Measurements from ENCODE around the gene ANKS6.

GRCh38 chr9:98760231-98760630, 36.1 kb downstream of the ANKS6 start:
- TF ChIP-seq CTCF (conservative IDR thresholded peaks at IDR 0.05; ENCODE audit: low read depth in 2 of 2) (no peak), EZH2 (IDR thresholded peaks at IDR 0.05; ENCODE audit: low read depth, unreplicated experiment) (no peak), POLR2AphosphoS5 (IDR thresholded peaks at IDR 0.05; ENCODE audit: low read depth) (no peak), EZH2phosphoT487 (IDR thresholded peaks at IDR 0.05; ENCODE audit: unreplicated experiment) (no peak), ZNF114 (CRISPR knock-in tag; IDR thresholded peaks at IDR 0.05) (no peak), CREB1 (CRISPR knock-in tag; IDR thresholded peaks at IDR 0.05; ENCODE audit: low read depth) (no peak), NANOG (IDR thresholded peaks at IDR 0.05; ENCODE audit: borderline replicate concordance) (no peak), JUNB (IDR thresholded peaks at IDR 0.05; ENCODE audit: unreplicated experiment) (no peak)
- TF ChIP-seq, protein P1, sequence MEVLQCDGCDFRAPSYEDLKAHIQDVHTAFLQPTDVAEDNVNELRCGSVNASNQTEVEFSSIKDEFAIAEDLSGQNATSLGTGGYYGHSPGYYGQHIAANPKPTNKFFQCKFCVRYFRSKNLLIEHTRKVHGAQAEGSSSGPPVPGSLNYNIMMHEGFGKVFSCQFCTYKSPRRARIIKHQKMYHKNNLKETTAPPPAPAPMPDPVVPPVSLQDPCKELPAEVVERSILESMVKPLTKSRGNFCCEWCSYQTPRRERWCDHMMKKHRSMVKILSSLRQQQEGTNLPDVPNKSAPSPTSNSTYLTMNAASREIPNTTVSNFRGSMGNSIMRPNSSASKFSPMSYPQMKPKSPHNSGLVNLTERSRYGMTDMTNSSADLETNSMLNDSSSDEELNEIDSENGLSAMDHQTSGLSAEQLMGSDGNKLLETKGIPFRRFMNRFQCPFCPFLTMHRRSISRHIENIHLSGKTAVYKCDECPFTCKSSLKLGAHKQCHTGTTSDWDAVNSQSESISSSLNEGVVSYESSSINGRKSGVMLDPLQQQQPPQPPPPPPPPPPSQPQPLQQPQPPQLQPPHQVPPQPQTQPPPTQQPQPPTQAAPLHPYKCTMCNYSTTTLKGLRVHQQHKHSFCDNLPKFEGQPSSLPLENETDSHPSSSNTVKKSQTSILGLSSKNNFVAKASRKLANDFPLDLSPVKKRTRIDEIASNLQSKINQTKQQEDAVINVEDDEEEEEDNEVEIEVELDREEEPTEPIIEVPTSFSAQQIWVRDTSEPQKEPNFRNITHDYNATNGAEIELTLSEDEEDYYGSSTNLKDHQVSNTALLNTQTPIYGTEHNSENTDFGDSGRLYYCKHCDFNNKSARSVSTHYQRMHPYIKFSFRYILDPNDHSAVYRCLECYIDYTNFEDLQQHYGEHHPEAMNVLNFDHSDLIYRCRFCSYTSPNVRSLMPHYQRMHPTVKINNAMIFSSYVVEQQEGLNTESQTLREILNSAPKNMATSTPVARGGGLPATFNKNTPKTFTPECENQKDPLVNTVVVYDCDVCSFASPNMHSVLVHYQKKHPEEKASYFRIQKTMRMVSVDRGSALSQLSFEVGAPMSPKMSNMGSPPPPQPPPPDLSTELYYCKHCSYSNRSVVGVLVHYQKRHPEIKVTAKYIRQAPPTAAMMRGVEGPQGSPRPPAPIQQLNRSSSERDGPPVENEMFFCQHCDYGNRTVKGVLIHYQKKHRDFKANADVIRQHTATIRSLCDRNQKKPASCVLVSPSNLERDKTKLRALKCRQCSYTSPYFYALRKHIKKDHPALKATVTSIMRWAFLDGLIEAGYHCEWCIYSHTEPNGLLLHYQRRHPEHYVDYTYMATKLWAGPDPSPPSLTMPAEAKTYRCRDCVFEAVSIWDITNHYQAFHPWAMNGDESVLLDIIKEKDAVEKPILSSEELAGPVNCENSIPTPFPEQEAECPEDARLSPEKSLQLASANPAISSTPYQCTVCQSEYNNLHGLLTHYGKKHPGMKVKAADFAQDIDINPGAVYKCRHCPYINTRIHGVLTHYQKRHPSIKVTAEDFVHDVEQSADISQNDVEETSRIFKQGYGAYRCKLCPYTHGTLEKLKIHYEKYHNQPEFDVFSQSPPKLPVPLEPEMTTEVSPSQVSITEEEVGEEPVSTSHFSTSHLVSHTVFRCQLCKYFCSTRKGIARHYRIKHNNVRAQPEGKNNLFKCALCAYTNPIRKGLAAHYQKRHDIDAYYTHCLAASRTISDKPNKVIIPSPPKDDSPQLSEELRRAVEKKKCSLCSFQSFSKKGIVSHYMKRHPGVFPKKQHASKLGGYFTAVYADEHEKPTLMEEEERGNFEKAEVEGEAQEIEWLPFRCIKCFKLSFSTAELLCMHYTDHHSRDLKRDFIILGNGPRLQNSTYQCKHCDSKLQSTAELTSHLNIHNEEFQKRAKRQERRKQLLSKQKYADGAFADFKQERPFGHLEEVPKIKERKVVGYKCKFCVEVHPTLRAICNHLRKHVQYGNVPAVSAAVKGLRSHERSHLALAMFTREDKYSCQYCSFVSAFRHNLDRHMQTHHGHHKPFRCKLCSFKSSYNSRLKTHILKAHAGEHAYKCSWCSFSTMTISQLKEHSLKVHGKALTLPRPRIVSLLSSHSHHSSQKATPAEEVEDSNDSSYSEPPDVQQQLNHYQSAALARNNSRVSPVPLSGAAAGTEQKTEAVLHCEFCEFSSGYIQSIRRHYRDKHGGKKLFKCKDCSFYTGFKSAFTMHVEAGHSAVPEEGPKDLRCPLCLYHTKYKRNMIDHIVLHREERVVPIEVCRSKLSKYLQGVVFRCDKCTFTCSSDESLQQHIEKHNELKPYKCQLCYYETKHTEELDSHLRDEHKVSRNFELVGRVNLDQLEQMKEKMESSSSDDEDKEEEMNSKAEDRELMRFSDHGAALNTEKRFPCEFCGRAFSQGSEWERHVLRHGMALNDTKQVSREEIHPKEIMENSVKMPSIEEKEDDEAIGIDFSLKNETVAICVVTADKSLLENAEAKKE (CRISPR knock-in tag; IDR thresholded peaks at IDR 0.05) = no peak
- TF ChIP-seq, protein P2, sequence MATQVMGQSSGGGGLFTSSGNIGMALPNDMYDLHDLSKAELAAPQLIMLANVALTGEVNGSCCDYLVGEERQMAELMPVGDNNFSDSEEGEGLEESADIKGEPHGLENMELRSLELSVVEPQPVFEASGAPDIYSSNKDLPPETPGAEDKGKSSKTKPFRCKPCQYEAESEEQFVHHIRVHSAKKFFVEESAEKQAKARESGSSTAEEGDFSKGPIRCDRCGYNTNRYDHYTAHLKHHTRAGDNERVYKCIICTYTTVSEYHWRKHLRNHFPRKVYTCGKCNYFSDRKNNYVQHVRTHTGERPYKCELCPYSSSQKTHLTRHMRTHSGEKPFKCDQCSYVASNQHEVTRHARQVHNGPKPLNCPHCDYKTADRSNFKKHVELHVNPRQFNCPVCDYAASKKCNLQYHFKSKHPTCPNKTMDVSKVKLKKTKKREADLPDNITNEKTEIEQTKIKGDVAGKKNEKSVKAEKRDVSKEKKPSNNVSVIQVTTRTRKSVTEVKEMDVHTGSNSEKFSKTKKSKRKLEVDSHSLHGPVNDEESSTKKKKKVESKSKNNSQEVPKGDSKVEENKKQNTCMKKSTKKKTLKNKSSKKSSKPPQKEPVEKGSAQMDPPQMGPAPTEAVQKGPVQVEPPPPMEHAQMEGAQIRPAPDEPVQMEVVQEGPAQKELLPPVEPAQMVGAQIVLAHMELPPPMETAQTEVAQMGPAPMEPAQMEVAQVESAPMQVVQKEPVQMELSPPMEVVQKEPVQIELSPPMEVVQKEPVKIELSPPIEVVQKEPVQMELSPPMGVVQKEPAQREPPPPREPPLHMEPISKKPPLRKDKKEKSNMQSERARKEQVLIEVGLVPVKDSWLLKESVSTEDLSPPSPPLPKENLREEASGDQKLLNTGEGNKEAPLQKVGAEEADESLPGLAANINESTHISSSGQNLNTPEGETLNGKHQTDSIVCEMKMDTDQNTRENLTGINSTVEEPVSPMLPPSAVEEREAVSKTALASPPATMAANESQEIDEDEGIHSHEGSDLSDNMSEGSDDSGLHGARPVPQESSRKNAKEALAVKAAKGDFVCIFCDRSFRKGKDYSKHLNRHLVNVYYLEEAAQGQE (IDR thresholded peaks at IDR 0.05; ENCODE audit: unreplicated experiment) = no peak
- TF ChIP-seq, protein P3, sequence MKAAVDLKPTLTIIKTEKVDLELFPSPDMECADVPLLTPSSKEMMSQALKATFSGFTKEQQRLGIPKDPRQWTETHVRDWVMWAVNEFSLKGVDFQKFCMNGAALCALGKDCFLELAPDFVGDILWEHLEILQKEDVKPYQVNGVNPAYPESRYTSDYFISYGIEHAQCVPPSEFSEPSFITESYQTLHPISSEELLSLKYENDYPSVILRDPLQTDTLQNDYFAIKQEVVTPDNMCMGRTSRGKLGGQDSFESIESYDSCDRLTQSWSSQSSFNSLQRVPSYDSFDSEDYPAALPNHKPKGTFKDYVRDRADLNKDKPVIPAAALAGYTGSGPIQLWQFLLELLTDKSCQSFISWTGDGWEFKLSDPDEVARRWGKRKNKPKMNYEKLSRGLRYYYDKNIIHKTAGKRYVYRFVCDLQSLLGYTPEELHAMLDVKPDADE (IDR thresholded peaks at IDR 0.05) = no peak
